Osteocyte (in vitro differentiated cells): ENCODE measurements around the gene RALA. TPM values are rescaled to one million over a fixed set of nuclear protein-coding genes. Genes with fewer than 3 reads are reported as not detected.
"Not testable (repeated sequence)": the region's sequence is repeated elsewhere in the genome, so short reads cannot be mapped to it uniquely, and the experiment has no call there.

Experiments used
- DNase-seq: peaks from one replicate; pipeline ENCODE4 v3.0.0; 2021; ENCODE audit warnings: mixed read lengths; ENCODE audit not compliant: unreplicated experiment; ENCODE audit errors: extremely low spot score
- H3K27ac Mint-ChIP-seq: one replicate; pipeline ENCODE4 v1.8.0; 2021; ENCODE audit warnings: mild to moderate bottlenecking, mixed read lengths; ENCODE audit not compliant: unreplicated experiment
- H3K27me3 Mint-ChIP-seq: one replicate; pipeline ENCODE4 v1.8.0; 2021; ENCODE audit warnings: mixed read lengths; ENCODE audit not compliant: unreplicated experiment
- H3K36me3 Mint-ChIP-seq: one replicate; pipeline ENCODE4 v1.8.0; 2021; ENCODE audit warnings: mixed read lengths; ENCODE audit not compliant: unreplicated experiment
- H3K4me1 Mint-ChIP-seq: one replicate; pipeline ENCODE4 v1.8.0; 2021; ENCODE audit warnings: mixed read lengths; ENCODE audit not compliant: unreplicated experiment
- H3K4me3 Mint-ChIP-seq: one replicate; pipeline ENCODE4 v1.8.0; 2021; ENCODE audit warnings: mild to moderate bottlenecking, moderate library complexity, mixed read lengths; ENCODE audit not compliant: unreplicated experiment
- H3K9me3 Mint-ChIP-seq: one replicate; pipeline ENCODE4 v1.8.0; 2021; ENCODE audit warnings: mixed read lengths; ENCODE audit not compliant: unreplicated experiment
- total RNA-seq: library from RNA; stranded (reverse); gene quantifications from 2 replicates; pipeline ENCODE4 v1.2.1, GENCODE V29; 2021
- TF ChIP-seq, protein P1 (sequence below): fragments of 200-600 bp; sonication (generic); IDR thresholded peaks from 2 replicates; pipeline ENCODE4 v1.5.0; 2021; ENCODE audit warnings: antibody characterized with exemption, mild to moderate bottlenecking, moderate library complexity

Gene RALA
- total RNA-seq, 1 donor from 2014 or later = 30.5 TPM

DNA sequence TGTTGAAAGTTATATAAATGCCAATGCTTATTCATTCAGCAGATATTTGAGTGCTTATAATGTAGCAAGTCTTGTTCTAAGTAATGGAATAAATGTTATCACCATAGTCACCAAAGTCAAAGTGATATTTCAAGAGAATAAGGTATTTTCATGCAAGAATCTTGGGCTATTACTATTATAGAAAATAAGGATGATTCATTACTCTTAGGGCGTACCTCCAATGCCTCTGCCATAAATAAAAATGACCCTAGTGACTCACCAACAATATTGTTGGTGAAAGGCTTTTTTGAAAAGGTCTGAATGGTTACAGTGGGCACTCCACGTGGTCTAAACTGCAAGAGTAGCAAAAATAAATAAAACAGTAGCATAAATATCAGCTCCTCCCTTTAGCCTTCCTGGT lies 68.4 kb downstream of the RALA start:
- no peak for DNase-seq
- Mint-ChIP-seq H3K27me3 (no peaks in the 10 kb centered on the region), H3K4me3 (no peak overlapping the region), H3K36me3 (peaks cover 32% of the 10 kb centered on the region), H3K27ac (peak overlapping the region; percentile 29), H3K4me1 (peaks cover 7% of the 10 kb centered on the region), H3K9me3 (no peaks in the 10 kb centered on the region)
- TF ChIP-seq, protein P1, sequence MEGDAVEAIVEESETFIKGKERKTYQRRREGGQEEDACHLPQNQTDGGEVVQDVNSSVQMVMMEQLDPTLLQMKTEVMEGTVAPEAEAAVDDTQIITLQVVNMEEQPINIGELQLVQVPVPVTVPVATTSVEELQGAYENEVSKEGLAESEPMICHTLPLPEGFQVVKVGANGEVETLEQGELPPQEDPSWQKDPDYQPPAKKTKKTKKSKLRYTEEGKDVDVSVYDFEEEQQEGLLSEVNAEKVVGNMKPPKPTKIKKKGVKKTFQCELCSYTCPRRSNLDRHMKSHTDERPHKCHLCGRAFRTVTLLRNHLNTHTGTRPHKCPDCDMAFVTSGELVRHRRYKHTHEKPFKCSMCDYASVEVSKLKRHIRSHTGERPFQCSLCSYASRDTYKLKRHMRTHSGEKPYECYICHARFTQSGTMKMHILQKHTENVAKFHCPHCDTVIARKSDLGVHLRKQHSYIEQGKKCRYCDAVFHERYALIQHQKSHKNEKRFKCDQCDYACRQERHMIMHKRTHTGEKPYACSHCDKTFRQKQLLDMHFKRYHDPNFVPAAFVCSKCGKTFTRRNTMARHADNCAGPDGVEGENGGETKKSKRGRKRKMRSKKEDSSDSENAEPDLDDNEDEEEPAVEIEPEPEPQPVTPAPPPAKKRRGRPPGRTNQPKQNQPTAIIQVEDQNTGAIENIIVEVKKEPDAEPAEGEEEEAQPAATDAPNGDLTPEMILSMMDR = no peak

DNA sequence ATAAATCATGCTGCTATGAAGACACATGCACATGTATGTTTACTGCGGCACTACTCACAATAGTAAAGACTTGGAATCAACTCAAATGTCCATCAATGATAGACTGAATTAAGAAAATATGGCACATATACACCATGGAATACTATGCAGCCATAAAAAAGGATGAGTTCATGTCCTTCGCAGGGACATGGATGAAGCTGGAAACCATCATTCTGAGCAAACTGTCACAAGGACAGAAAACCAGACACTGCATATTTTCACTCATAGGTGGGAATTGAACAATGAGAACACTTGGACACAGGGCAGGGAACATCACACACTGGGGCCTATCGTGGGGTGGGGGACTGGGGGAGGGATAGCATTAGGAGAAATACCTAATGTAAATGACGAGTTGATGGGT lies 69.7 kb downstream of the RALA start:
- peaks cover 39% of the 10 kb centered on the region for H3K36me3 Mint-ChIP-seq
- H3K4me3 Mint-ChIP-seq, H3K27me3 Mint-ChIP-seq, DNase-seq, H3K27ac Mint-ChIP-seq, H3K9me3 Mint-ChIP-seq, H3K4me1 Mint-ChIP-seq: not testable (repeated sequence)

DNA sequence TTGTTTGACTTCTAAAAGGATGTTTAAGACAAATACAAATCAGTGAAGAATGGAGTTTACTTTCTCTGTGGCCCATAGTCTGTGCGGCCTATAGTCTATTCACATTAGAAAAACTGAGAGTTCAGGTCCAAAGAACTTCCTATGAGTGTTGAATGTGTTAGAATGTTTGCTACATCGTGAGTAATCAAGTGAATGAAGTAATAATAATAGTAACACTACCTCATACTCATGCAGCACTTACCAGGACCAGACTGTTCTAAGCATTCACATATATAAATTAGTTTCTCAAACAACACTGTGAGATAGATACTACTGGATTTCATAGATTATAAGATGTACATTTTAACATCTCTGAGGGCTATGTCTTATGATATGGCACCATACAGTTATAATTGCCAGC lies 70.4 kb downstream of the RALA start:
- no peaks in the 10 kb centered on the region for H3K27me3 Mint-ChIP-seq
- no peak overlapping the region for H3K4me3 Mint-ChIP-seq
- H3K9me3 Mint-ChIP-seq = no peaks in the 10 kb centered on the region
- peaks cover 7% of the 10 kb centered on the region for H3K4me1 Mint-ChIP-seq
- TF ChIP-seq, protein P1 = no peak
- peaks cover 41% of the 10 kb centered on the region for H3K36me3 Mint-ChIP-seq
- DNase-seq = no peak
- H3K27ac Mint-ChIP-seq = no peak overlapping the region

DNA sequence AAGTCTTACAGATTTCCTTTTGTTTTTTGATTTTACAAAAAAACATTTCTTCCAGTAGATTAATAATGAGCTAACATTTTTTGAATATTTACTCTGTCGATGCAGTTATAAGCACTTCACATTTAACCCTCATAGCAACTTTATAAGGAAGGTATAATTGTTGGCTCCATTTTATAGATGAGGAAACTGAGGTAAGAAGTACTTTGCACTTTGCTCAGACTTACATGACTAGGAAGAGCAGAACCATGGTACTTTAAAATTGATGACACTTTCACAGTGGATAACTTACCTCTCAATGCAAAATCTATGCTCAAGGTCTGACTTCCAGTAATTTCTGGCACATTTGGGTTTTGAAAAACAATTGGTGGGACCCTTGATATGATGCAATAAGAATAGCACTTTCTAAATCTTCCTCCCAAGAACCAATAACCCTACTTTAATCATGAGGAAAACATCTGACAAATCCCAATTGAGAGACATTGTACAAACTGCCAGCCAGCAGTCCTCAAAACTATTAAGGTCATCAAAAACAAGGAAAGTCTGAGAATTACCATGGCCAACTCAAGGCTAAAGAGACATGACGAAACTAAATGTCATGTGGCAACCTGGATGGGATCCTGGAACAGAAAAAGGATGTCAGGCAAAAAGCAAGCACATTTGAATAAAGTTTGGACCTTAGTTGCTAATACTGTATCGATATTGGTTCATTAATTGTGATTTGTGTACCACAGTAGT lies 72.6 kb downstream of the RALA start:
- H3K27ac Mint-ChIP-seq = no peak overlapping the region

DNA sequence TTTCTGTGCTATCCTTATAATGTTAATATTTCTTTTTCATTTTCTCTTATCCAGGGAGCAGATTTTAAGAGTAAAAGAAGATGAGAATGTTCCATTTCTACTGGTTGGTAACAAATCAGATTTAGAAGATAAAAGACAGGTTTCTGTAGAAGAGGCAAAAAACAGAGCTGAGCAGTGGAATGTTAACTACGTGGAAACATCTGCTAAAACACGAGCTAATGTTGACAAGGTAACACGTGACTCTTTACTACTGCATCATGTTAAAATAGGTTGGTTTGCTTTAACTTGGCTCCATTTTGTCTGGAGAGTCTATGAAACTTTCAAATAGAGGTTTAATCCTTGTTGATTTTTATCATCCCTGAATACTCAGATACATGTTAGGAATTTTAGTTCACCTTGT lies 73.3 kb downstream of the RALA start:
- TF ChIP-seq, protein P1 = no peak

More for the DNA sequence above, 72.6 kb downstream of the RALA start:
- TF ChIP-seq, protein P1 = no peak
- H3K4me1 Mint-ChIP-seq = peaks cover 7% of the 10 kb centered on the region
- H3K36me3 Mint-ChIP-seq = peaks cover 40% of the 10 kb centered on the region
- no peak overlapping the region for H3K4me3 Mint-ChIP-seq
- no peak for DNase-seq
- H3K9me3 Mint-ChIP-seq = no peaks in the 10 kb centered on the region
- H3K27me3 Mint-ChIP-seq = no peaks in the 10 kb centered on the region

More for the DNA sequence above, 73.3 kb downstream of the RALA start:
- H3K27ac Mint-ChIP-seq = no peak overlapping the region
- DNase-seq = no peak
- no peaks in the 10 kb centered on the region for H3K9me3 Mint-ChIP-seq
- peaks cover 7% of the 10 kb centered on the region for H3K4me1 Mint-ChIP-seq
- no peak overlapping the region for H3K4me3 Mint-ChIP-seq
- H3K36me3 Mint-ChIP-seq = peaks cover 42% of the 10 kb centered on the region
- H3K27me3 Mint-ChIP-seq = no peaks in the 10 kb centered on the region
